Measurements from ENCODE around the gene ATG4A.

Gene ATG4A

GRCh38 chrX:108177351-108178142 is 86.0 kb downstream of the ATG4A start:
- Histone ChIP-seq H3K27ac (ENCODE audit: low read length) (no peak overlapping the region), H3K36me3 (ENCODE audit: insufficient read depth, low read depth, low read length) (0 out of 2 replicates have a peak, but pooled peaks cover 2% of the 10 kb centered on the region), H3K4me3 (ENCODE audit: low read length) (no peak overlapping the region), H3K27me3 (ENCODE audit: insufficient read depth, low read length) (no peaks in the 10 kb centered on the region), H3K9ac (ENCODE audit: low read depth, low read length) (0 out of 2 replicates have a peak overlapping the region, but pooled peaks have one; percentile 10), H3K9me3 (ENCODE audit: insufficient read depth, low read depth, low read length) (no peaks in the 10 kb centered on the region), H3K4me1 (ENCODE audit: insufficient read depth, low read length) (peaks cover 9% of the 10 kb centered on the region; the same call in 1 of the 2 replicates)

GRCh38 chrX:108178143-108178498 is 86.5 kb downstream of the ATG4A start:
- no peaks in the 10 kb centered on the region for H3K27me3 ChIP-seq (ENCODE audit: insufficient read depth, low read length)
- no peak overlapping the region for H3K4me3 ChIP-seq (ENCODE audit: low read length)
- no peak overlapping the region for H3K27ac ChIP-seq (ENCODE audit: low read length)
- H3K4me1 ChIP-seq (ENCODE audit: insufficient read depth, low read length), result peaks cover 9% of the 10 kb centered on the region; the same call in 1 of the 2 replicates
- H3K9ac ChIP-seq (ENCODE audit: low read depth, low read length), result 0 out of 2 replicates have a peak overlapping the region, but pooled peaks have one; percentile 10
- H3K9me3 ChIP-seq (ENCODE audit: insufficient read depth, low read depth, low read length), result no peaks in the 10 kb centered on the region
- 0 out of 2 replicates have a peak, but pooled peaks cover 2% of the 10 kb centered on the region for H3K36me3 ChIP-seq (ENCODE audit: insufficient read depth, low read depth, low read length)

GRCh38 chrX:108186811-108187210 is 95.2 kb downstream of the ATG4A start:
- no peak overlapping the region for H3K4me3 ChIP-seq (ENCODE audit: low read length)
- H3K27me3 ChIP-seq (ENCODE audit: insufficient read depth, low read length), result no peaks in the 10 kb centered on the region
- H3K4me1 ChIP-seq (ENCODE audit: insufficient read depth, low read length), result no peaks in the 10 kb centered on the region
- no peak overlapping the region for H3K27ac ChIP-seq (ENCODE audit: low read length)
- H3K36me3 ChIP-seq (ENCODE audit: insufficient read depth, low read depth, low read length), result no peaks in the 10 kb centered on the region
- no peak overlapping the region for H3K9ac ChIP-seq (ENCODE audit: low read depth, low read length)
- no peaks in the 10 kb centered on the region for H3K9me3 ChIP-seq (ENCODE audit: insufficient read depth, low read depth, low read length)

DNA sequence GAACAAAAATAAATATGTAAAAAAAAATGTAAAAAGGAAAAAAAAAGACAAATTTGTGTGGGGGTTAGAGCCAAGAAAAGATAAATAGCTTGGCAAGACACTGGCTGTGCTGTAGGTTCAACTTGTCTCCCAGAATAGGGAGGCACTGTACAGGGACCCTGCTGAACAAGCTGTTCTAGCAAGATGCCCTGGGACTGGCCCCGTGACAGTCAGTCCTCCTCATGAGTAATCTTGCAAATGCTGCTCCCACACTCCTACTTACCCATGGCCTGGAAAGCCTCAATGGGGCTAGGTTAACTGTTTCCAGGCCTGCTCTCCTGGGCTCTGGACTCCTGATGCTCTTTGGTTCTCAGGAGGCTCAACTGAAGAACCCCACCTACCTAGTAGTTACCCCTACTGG is 106.8 kb downstream of the ATG4A start:
- no peaks in the 10 kb centered on the region for H3K27me3 ChIP-seq (ENCODE audit: insufficient read depth, low read length)
- H3K36me3 ChIP-seq (ENCODE audit: insufficient read depth, low read depth, low read length), result no peaks in the 10 kb centered on the region
- H3K9me3 ChIP-seq (ENCODE audit: insufficient read depth, low read depth, low read length), result no peaks in the 10 kb centered on the region
- no peak overlapping the region for H3K4me3 ChIP-seq (ENCODE audit: low read length)
- H3K27ac ChIP-seq (ENCODE audit: low read length), result no peak overlapping the region
- H3K4me1 ChIP-seq (ENCODE audit: insufficient read depth, low read length), result no peaks in the 10 kb centered on the region
- no peak overlapping the region for H3K9ac ChIP-seq (ENCODE audit: low read depth, low read length)

DNA sequence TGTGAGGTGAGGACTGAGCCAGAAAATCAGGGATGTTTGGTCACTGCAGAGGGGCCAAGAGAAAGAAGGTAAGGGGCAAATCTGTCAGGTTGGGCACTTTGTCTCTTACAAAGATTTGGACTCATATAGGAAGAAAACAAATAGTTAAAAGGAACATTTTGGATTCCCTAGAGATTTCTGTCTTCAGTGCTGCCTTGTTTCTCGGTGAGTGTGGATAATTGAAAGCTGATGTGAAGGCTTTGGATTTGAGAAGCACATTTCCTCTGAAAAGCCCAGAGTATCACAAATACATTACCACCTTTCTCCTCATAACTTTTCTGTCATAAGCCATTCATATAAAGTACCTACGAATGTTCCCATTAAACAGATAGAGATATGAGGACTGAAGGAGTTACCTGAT is 107.5 kb downstream of the ATG4A start:
- no peaks in the 10 kb centered on the region for H3K4me1 ChIP-seq (ENCODE audit: insufficient read depth, low read length)

DNA sequence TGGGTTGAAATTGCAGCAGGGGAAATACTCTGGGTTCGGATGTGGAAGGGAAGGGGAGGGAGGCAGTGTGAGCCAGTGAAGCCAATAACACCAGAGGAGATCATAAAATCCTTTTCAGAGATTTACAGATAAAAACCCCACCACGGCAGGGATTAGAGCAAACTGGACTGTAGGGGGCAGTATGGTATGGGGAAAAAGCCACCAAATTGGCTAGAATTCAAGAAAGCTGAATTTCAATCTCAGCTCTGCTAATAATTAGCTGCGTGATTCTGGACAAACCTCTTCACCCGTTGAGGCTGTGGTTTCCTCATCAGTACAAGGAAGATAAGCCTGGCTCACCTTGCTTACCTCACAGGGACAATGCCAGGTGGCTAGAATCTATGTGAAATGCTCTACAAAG is 108.1 kb downstream of the ATG4A start:
- H3K4me1 ChIP-seq (ENCODE audit: insufficient read depth, low read length), result no peaks in the 10 kb centered on the region
- H3K27me3 ChIP-seq (ENCODE audit: insufficient read depth, low read length), result no peaks in the 10 kb centered on the region
- H3K27ac ChIP-seq (ENCODE audit: low read length), result no peak overlapping the region
- H3K9ac ChIP-seq (ENCODE audit: low read depth, low read length), result no peak overlapping the region
- H3K9me3 ChIP-seq (ENCODE audit: insufficient read depth, low read depth, low read length), result no peaks in the 10 kb centered on the region
- no peaks in the 10 kb centered on the region for H3K36me3 ChIP-seq (ENCODE audit: insufficient read depth, low read depth, low read length)
- H3K4me3 ChIP-seq (ENCODE audit: low read length), result no peak overlapping the region

More for the DNA sequence above, 107.5 kb downstream of the ATG4A start:
- no peaks in the 10 kb centered on the region for H3K36me3 ChIP-seq (ENCODE audit: insufficient read depth, low read depth, low read length)
- H3K4me3 ChIP-seq (ENCODE audit: low read length), result no peak overlapping the region
- no peak overlapping the region for H3K9ac ChIP-seq (ENCODE audit: low read depth, low read length)
- no peaks in the 10 kb centered on the region for H3K27me3 ChIP-seq (ENCODE audit: insufficient read depth, low read length)
- no peak overlapping the region for H3K27ac ChIP-seq (ENCODE audit: low read length)
- no peaks in the 10 kb centered on the region for H3K9me3 ChIP-seq (ENCODE audit: insufficient read depth, low read depth, low read length)

DNA sequence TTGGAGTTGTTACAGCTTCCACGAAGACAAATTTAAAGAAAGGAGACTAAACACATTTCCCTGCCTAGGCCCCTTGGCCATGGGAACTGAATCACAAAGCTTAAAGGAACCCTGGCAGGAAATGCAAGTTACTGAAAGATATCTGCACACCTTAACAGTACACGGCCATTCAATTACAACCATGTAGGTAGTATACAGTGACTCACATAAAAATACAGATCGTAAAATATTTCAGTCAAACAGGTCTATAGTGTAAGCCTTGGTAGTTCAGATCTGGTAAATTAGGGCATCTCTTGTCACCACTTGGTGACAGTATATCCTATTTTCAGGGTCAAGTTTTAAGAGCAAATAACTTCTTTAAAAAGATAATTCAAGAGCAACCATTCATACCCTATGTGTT is 112.0 kb downstream of the ATG4A start:
- Histone ChIP-seq H3K4me3 (ENCODE audit: low read length) (no peak overlapping the region), H3K27me3 (ENCODE audit: insufficient read depth, low read length) (no peaks in the 10 kb centered on the region), H3K4me1 (ENCODE audit: insufficient read depth, low read length) (no peaks in the 10 kb centered on the region; the same call in 1 of the 2 replicates)

More for the DNA sequence above, 112.0 kb downstream of the ATG4A start:
- Histone ChIP-seq H3K36me3 (ENCODE audit: insufficient read depth, low read depth, low read length) (no peaks in the 10 kb centered on the region), H3K9ac (ENCODE audit: low read depth, low read length) (no peak overlapping the region), H3K27ac (ENCODE audit: low read length) (no peak overlapping the region), H3K9me3 (ENCODE audit: insufficient read depth, low read depth, low read length) (no peaks in the 10 kb centered on the region)
